ENCODE data around the gene SEPTIN12. TPM values are rescaled to one million over a fixed set of nuclear protein-coding genes. Genes with fewer than 3 reads are reported as not detected.

The SEPTIN12 gene
- total and polyA plus RNA-seq, 2 donors (not counting 3 experiments of a cell fraction or from before 2014, with no cell fraction given): not detected

GRCh38 chr16:4755687-4756086, 32.5 kb downstream of the SEPTIN12 start:
- CTCF ChIA-PET: no interaction called here

More at GRCh38 chr16:4755687-4756086, 32.5 kb downstream of the SEPTIN12 start:
- POLR2A ChIA-PET: no interaction called here
- H3K36me3 ChIP-seq (ENCODE audit: control insufficient read depth in 2 of 2, extremely low read depth in 1 of 2, insufficient read depth in 2 of 2, low read length in 2 of 2): peaks cover 15 to 33% of the 10 kb centered on the region in 2 experiments
- peaks cover 2% of the 10 kb centered on the region for H3K79me2 ChIP-seq (ENCODE audit: control insufficient read depth, insufficient read depth, low read length)
- no peak for FAIRE-seq
- no TSS peak for BruUV-seq (replicated peaks)
- dilution Hi-C loops (cut with MboI; ENCODE audit: extremely low pct_ligation_motif_present, low sequenced_read_pairs): no loop called here
- H3K4me2 ChIP-seq (ENCODE audit: insufficient read depth, low read length): no peak overlapping the region
- H3K4me3 ChIP-seq (replicated peaks in 1 of 3; ENCODE audit: insufficient read depth in 1 of 3, low read depth in 1 of 3, low read length in 3 of 3): no peak overlapping the region
- no peaks in the 10 kb centered on the region for H3K9me3 ChIP-seq (replicated peaks; ENCODE audit: control insufficient read depth, insufficient read depth, low read length)
- H3K9me1 ChIP-seq (replicated peaks; ENCODE audit: control insufficient read depth, extremely low read depth, insufficient read depth, low read length): no peaks in the 10 kb centered on the region
- no peak overlapping the region for H3K9ac ChIP-seq (replicated peaks; ENCODE audit: extremely low read depth, insufficient read depth, low read length)
- TF ChIP-seq JUN (IDR thresholded peaks at IDR 0.05; ENCODE audit: borderline replicate concordance, insufficient read depth, insufficient read length, low read depth) (no peak), MYC (IDR thresholded peaks at IDR 0.05; ENCODE audit: low read depth, low read length) (no peak), CTCF (IDR thresholded peaks at IDR 0.05; ENCODE audit: extremely low read depth in 1 of 2, insufficient read depth in 1 of 2, low read depth in 1 of 2, low read length in 2 of 2) (no peak)
- TF ChIP-seq, protein P1, sequence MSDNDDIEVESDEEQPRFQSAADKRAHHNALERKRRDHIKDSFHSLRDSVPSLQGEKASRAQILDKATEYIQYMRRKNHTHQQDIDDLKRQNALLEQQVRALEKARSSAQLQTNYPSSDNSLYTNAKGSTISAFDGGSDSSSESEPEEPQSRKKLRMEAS (IDR thresholded peaks at IDR 0.05; ENCODE audit: insufficient read depth, insufficient read length): no peak
- intact Hi-C loops (cut with micrococcal nuclease): no loop called here
- H4K20me1 ChIP-seq (replicated peaks; ENCODE audit: control insufficient read depth, extremely low read depth, insufficient read depth, low read length): no peaks in the 10 kb centered on the region
- no peaks in the 10 kb centered on the region for H3K27me3 ChIP-seq (ENCODE audit: control insufficient read depth in 2 of 2, insufficient read depth in 2 of 2, low read length in 2 of 2)
- no peaks in the 10 kb centered on the region for H3K4me1 ChIP-seq (ENCODE audit: control insufficient read depth, extremely low read depth, insufficient read depth, low read length)
- no peak for DNase-seq (ENCODE audit: low read depth, low spot score)
- no peak overlapping the region for H2AFZ ChIP-seq (ENCODE audit: low read depth, low read length)
- H3K27ac ChIP-seq (ENCODE audit: insufficient read depth, low read depth, low read length): no peak overlapping the region

All from endothelial cell of umbilical vein (primary cell).